NCI-H446 (cell line): ENCODE data around the gene GPR137.

Experiments used
- DNase-seq, 2 experiments: peaks; one replicate each; lab custom pipeline; 2025; lab: John Stamatoyannopoulos, UW

GPR137 gene

GRCh38 chr11:64264371-64264852 lies 21.2 kb upstream of the GPR137 start:
- DNase-seq: no peak

GRCh38 chr11:64265176-64266160 lies 20.2 kb upstream of the GPR137 start:
- no peak for DNase-seq

- DNase-seq: no peak
Observed at GRCh38 chr11:64266339-64266738, 19.3 kb upstream of the GPR137 start.

GRCh38 chr11:64267207-64267945 lies 18.3 kb upstream of the GPR137 start:
- DNase-seq: no peak

GRCh38 chr11:64268025-64268892 lies 17.4 kb upstream of the GPR137 start:
- peak in 1 of 2 experiments; percentile 68 for DNase-seq

- DNase-seq: no peak
Observed at GRCh38 chr11:64268893-64269539, 16.6 kb upstream of the GPR137 start.

- peak; percentile 100 for DNase-seq
Observed at GRCh38 chr11:64269540-64270220, 16.0 kb upstream of the GPR137 start.

- no peak for DNase-seq
Observed at GRCh38 chr11:64275031-64275800, 10.4 kb upstream of the GPR137 start.

GRCh38 chr11:64275841-64276240 lies 9.8 kb upstream of the GPR137 start:
- no peak for DNase-seq

- no peak for DNase-seq
Observed at GRCh38 chr11:64276653-64277431, 8.8 kb upstream of the GPR137 start.

GRCh38 chr11:64278576-64279190 lies 7.0 kb upstream of the GPR137 start:
- DNase-seq: no peak

GRCh38 chr11:64281957-64282770 lies 3.5 kb upstream of the GPR137 start:
- no peak for DNase-seq

GRCh38 chr11:64283092-64283491 lies 2.6 kb upstream of the GPR137 start:
- DNase-seq: no peak

- peak; percentile 89 to 97 for DNase-seq
Observed at GRCh38 chr11:64284048-64284961, 1.3 kb upstream of the GPR137 start, which contains the start of gene BAD. BAD (minus strand) TSS chr11:64284665; CDS start chr11:64284368, 297 bp downstream.

- peak in 1 of 2 experiments; percentile 31 for DNase-seq
Observed at GRCh38 chr11:64285885-64286800, 495 bp downstream of the GPR137 start.

- no peak for DNase-seq
Observed at GRCh38 chr11:64286801-64287159, 1.1 kb downstream of the GPR137 start.
